ENCODE data around the gene RUNX2.

RUNX2 gene

GRCh38 chr6:45597424-45597823 lies 269.3 kb downstream of the RUNX2 start:
- DNase-seq = no peak

DNA sequence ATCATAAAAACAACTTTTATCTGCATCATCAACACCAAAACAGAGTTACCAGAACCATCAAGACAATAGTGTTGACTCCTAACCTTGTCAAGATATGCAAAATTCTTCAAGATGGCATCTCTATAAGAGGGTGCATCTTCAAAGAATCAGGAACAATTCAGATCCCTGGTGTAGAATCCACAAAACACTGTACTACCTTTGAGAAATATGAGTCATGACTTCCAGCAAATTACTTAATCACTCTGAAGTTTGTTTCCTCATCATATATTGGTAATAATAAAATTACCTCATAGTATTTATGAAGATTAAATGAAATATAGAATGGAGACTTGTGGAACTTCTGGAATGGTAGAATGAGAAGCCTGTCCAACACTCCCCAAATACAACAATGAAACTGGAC lies 270.9 kb downstream of the RUNX2 start:
- DNase-seq = no peak

DNA sequence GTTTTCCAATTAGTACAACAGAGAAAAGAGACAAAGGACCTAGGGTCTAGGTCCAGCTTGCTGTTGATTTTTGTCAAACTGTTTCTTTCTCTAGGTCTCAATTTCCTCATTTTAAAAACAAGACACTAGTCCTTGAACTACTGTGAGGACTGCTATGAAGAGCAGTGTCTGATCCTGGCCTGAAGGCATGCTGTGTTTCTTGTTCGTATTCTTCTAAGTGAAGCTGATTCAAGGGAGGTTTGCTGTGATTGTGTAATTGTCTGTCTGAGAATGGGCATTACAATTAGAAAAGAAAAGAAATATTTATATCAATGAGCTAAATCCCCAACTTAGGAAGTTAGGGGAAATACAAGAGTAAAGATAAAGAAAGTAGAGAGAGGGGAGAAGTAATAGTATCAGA lies 277.8 kb downstream of the RUNX2 start:
- no peak for DNase-seq

DNA sequence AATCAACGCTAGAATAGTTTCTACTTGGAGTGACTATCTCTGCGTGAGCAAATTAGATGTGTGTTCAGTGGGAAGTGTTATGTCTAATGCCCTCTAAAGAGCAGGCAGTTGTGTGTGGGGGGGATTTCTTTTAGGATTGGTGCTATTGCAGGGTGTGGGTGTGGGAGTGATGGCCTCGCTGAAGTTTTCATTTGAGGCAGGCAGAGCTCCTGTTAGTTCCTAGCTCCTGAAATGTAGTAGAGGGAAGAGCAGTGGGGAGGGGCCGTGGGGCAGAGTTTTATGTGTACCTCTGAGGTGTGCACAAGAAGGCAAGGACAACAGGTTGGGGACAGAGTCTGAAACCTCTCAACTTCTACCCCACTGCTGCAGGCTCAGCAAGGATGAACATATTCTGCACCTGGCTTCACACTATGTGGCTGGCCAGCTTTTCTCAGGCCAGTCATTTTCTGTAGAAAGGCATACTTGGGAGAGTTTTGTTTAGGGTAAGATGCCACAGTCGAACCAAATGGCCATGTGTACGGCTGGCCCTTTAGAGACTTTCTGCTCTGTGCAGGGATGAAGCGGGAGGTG lies 278.8 kb downstream of the RUNX2 start:
- no peak for DNase-seq

DNA sequence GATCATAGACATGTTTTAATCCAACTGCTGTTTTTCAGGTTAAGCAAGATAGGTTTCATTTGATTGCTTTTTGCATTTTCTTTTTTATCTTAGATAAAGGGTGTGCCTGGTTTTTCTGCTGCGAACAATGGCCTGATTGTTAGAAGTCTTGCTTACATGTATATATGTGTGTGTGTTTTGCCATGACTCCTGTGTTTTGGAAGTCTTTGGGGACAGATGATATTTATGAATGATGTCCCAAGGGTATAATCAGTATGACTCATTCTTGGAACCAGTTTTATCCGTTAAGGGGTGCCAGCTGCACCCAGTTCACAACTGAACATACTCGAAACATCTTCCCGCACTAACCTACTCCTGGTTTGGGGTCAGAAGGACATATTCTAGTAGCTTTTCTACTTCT lies 279.7 kb downstream of the RUNX2 start:
- no peak for DNase-seq

- DNase-seq = no peak
Measured at GRCh38 chr6:45608252-45608913, 280.3 kb downstream of the RUNX2 start.

DNA sequence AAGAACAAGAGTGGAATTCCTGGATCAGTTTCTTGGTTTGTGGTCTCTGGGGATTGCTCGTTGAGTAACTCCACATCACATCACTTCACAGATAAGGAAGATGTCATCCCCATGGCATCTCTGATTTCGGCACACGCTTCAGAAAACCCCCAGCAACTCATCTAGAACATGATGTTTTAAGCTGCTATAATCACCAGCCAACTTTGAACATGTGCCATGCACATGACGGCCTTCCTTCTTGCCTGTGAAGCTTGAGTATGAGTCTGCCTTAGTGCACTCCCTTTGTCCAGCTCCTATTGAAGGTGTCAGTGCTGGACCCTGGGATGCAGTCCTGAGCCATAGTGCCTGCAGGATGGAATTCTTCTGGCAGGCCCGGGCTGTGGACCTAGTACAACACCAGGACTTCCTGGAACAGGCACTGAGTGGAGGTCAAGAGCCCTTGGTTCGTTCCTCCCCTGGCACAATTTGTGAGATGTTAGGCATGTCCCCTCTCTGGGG lies 281.1 kb downstream of the RUNX2 start:
- DNase-seq = no peak

GRCh38 chr6:45610374-45610773 lies 282.2 kb downstream of the RUNX2 start:
- no peak for DNase-seq

DNA sequence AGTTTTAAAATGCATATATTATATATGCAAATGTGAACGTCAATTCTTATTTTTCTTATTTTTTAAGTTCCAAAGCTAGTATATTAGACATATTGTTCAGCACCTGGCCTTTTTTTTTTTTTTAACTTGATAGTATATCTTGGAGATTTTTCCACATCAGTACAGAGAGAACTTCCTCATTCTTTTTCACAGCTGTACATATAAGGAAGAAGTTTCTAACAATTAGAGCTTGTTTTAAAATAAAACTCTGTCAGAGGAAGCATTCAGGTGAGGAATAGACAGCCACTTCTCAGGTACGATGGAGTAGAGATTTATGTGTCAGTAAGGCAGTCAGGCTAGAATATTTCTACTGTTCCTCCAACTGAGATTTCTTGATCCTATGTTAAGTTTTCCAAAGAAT lies 282.7 kb downstream of the RUNX2 start:
- DNase-seq = no peak

DNA sequence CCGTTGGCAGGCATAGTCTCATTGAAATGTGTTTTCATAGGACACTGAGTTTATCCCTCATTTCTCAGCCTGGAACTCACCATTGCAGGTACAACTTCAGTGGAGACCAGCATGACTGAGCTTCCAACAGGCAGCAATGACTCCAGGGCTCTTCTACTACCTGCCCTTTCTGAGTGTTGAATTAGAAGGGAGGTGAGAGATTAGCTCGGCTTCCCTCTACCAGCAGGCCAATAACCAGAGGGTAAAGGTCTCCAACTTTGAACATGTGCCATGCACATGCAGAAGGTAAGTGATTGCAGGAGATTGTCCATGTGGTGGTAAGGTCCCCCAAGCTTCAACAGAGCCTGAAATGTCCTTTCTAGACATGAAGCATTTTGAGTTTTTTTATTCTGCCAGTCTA lies 283.4 kb downstream of the RUNX2 start:
- no peak for DNase-seq

- no peak for DNase-seq
Measured at GRCh38 chr6:45613656-45614055, 285.5 kb downstream of the RUNX2 start.

DNA sequence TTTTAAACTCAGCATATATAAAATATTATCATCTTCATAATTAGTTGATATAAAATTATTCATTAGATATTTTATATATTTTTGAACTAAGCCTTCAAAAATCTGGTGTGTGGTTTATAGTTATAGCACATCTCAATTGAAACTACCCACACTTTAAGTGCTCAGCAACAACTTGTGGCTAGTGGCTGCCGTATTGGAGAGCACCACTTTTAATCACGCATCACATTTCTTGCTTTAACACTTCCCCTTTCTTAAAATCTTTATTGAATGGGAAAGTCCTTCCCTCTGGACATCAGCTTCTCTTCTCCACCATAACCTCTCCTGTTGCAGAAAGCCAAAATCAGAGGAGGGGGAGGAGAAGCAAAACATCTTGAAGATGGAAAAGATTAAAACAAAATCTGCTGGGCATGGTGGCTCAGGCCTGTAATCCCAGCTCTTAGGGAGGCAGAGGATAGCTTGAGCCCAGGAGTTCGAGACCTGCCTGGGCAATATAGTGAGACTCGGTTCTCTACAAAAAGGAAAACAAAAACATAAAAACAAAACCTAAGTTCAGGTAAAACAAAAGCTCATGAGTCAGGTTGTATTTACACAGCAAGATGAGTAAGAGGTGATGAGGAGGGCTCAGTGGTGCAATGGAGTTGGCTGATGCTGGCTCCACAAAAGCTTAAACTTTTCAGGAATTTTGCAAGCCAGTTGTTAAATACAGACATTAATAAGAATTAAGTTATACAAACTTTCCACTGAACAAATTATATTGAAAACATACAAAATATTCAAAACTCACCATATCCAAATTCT lies 286.6 kb downstream of the RUNX2 start:
- no peak for DNase-seq

GRCh38 chr6:45616209-45616608 lies 288.1 kb downstream of the RUNX2 start:
- no peak for DNase-seq

DNA sequence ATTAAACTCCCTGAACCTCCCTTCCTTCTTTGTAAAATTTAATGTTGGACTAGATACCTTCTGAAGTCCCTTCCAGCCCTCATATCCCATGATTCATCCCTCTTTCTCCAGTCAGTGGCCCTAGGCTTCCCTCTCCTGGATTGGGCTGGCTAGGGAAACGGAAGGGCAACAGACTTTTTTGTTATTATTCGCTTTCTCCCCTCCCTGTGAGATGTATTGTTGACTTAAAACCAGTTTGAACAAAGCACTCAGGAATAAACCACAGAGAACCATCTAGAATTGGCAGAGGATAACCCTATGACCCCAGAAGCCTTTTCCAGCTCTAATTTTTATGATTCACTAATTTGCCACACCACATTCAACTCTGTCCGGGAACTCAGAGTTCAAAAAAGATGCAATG lies 289.3 kb downstream of the RUNX2 start:
- no peak for DNase-seq

- DNase-seq = no peak
Measured at GRCh38 chr6:45618259-45618658, 290.1 kb downstream of the RUNX2 start.

DNA sequence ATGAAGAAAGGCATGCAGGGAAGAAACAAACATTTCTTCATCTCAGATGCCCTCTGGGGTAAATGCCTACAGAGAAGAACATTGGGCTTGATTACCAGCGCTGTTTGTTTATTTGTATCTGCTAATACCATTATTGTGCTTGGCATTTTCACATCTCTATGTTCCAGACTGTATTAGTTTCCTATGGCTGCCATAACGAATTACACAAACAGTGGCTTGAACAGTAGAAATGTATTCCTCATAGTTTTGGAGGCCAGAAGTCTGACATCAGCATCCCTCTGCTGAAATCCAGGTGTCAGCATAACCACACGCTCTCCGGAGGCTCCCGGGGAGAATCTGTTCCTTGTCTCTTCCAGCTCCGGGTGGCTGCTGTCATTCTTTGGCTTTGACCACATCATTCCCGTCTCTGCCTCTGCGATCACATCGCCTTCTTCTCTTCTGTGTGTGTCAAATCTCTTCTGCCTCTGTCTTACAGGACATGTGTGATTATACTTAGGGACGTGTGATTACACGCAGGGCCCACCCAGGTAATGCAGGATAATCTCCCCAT lies 291.2 kb downstream of the RUNX2 start:
- DNase-seq = no peak

DNA sequence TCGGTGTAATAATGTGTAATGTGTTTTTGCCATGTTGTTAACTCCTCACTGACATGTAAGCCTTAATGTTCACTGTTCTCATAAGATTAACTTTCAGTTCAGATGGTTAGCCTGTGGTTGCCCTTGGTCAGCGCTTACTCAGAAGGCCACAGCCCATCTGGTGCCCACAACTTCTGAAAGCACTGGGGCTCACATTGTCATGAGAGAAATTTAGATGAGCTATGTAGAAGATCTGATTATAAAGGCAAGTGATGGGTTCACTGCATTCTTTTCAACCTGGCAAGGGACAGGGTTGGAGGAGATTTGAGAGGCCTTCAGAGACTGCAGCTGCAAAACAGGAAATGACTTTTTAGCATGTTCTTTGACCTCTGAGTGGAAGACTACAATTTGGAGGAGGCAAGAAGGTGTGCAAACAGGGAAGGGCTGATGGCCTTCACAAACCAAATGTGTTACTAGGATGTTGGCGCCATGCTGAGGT lies 291.9 kb downstream of the RUNX2 start:
- no peak for DNase-seq

- DNase-seq = no peak
Measured at GRCh38 chr6:45624228-45624627, 296.1 kb downstream of the RUNX2 start.

- DNase-seq = no peak
Measured at GRCh38 chr6:45625191-45625664, 297.1 kb downstream of the RUNX2 start.

- DNase-seq = no peak
Measured at GRCh38 chr6:45626087-45626891, 298.2 kb downstream of the RUNX2 start.

- no peak for DNase-seq
Measured at GRCh38 chr6:45630314-45630713, 302.2 kb downstream of the RUNX2 start.

GRCh38 chr6:45630801-45631200 lies 302.7 kb downstream of the RUNX2 start:
- DNase-seq = no peak

GRCh38 chr6:45631396-45631795 lies 303.3 kb downstream of the RUNX2 start:
- DNase-seq = no peak
